ENCODE measurements around the gene DBR1. TPM values are rescaled to one million over a fixed set of nuclear protein-coding genes. Genes with fewer than 3 reads are reported as not detected.

Gene DBR1
- total and polyA plus RNA-seq, 4 donors = 6.2 to 20.8 (median 12.3) TPM

- Histone ChIP-seq H3K9me3 (ENCODE audit: control insufficient read depth in 4 of 4, insufficient read depth in 3 of 4, low read length in 3 of 4) (no peaks in the 10 kb centered on the region), H3K4me1 (ENCODE audit: control insufficient read depth in 5 of 5, insufficient read depth in 5 of 5, low read length in 5 of 5) (no peaks in the 10 kb centered on the region), H3K9ac (ENCODE audit: insufficient read depth in 1 of 2, low read length in 2 of 2) (no peak overlapping the region), H3K4me3 (no peak overlapping the region), H3K36me3 (ENCODE audit: control insufficient read depth in 4 of 4, insufficient read depth in 4 of 4, low read length in 4 of 4) (no peaks in the 10 kb centered on the region), H3K27ac (ENCODE audit: low read depth in 1 of 2, low read length in 1 of 2) (no peak overlapping the region), H3K27me3 (ENCODE audit: control insufficient read depth in 3 of 3, insufficient read depth in 3 of 3, low read length in 2 of 3) (no peaks in the 10 kb centered on the region)
- no peak for ATAC-seq (ENCODE audit: insufficient read depth, low FRiP score)
- TF ChIP-seq, protein P1, sequence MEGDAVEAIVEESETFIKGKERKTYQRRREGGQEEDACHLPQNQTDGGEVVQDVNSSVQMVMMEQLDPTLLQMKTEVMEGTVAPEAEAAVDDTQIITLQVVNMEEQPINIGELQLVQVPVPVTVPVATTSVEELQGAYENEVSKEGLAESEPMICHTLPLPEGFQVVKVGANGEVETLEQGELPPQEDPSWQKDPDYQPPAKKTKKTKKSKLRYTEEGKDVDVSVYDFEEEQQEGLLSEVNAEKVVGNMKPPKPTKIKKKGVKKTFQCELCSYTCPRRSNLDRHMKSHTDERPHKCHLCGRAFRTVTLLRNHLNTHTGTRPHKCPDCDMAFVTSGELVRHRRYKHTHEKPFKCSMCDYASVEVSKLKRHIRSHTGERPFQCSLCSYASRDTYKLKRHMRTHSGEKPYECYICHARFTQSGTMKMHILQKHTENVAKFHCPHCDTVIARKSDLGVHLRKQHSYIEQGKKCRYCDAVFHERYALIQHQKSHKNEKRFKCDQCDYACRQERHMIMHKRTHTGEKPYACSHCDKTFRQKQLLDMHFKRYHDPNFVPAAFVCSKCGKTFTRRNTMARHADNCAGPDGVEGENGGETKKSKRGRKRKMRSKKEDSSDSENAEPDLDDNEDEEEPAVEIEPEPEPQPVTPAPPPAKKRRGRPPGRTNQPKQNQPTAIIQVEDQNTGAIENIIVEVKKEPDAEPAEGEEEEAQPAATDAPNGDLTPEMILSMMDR (IDR thresholded peaks at IDR 0.05; ENCODE audit: control extremely low read depth, extremely low read depth) = no peak
- DNase-seq = no peak
Observed at GRCh38 chr3:138140940-138141339, 33.8 kb downstream of the DBR1 start.

GRCh38 chr3:138139691-138140090 lies 35.0 kb downstream of the DBR1 start:
- H3K27ac ChIP-seq (ENCODE audit: low read depth in 1 of 2, low read length in 1 of 2) = no peak overlapping the region
- H3K9me3 ChIP-seq (ENCODE audit: control insufficient read depth in 4 of 4, insufficient read depth in 3 of 4, low read length in 3 of 4) = no peaks in the 10 kb centered on the region
- 25 to 37% methylated on average over 2 of the region's 2 CpGs for WGBS, 2 donors
- TF ChIP-seq, protein P1 (IDR thresholded peaks at IDR 0.05; ENCODE audit: control extremely low read depth, extremely low read depth) = no peak
- no peak overlapping the region for H3K9ac ChIP-seq (ENCODE audit: insufficient read depth in 1 of 2, low read length in 2 of 2)
- DNase-seq (no peak), ATAC-seq (ENCODE audit: insufficient read depth, low FRiP score) (no peak)
- H3K27me3 ChIP-seq (ENCODE audit: control insufficient read depth in 3 of 3, insufficient read depth in 3 of 3, low read length in 2 of 3) = no peaks in the 10 kb centered on the region
- no peak overlapping the region for H3K4me3 ChIP-seq
- H3K36me3 ChIP-seq (ENCODE audit: control insufficient read depth in 4 of 4, insufficient read depth in 4 of 4, low read length in 4 of 4) = no peaks in the 10 kb centered on the region
- H3K4me1 ChIP-seq (ENCODE audit: control insufficient read depth in 5 of 5, insufficient read depth in 5 of 5, low read length in 5 of 5) = no peaks in the 10 kb centered on the region

- Histone ChIP-seq H3K36me3 (ENCODE audit: control insufficient read depth in 4 of 4, insufficient read depth in 4 of 4, low read length in 4 of 4) (no peaks in the 10 kb centered on the region), H3K9ac (ENCODE audit: insufficient read depth in 1 of 2, low read length in 2 of 2) (no peak overlapping the region), H3K27ac (ENCODE audit: low read depth in 1 of 2, low read length in 1 of 2) (no peak overlapping the region), H3K4me1 (ENCODE audit: control insufficient read depth in 5 of 5, insufficient read depth in 5 of 5, low read length in 5 of 5) (no peaks in the 10 kb centered on the region), H3K4me3 (no peak overlapping the region), H3K9me3 (ENCODE audit: control insufficient read depth in 4 of 4, insufficient read depth in 3 of 4, low read length in 3 of 4) (no peaks in the 10 kb centered on the region), H3K27me3 (ENCODE audit: control insufficient read depth in 3 of 3, insufficient read depth in 3 of 3, low read length in 2 of 3) (no peaks in the 10 kb centered on the region)
- DNase-seq = no peak
- ATAC-seq (ENCODE audit: insufficient read depth, low FRiP score) = no peak
- 22 to 54% methylated on average over 2 of the region's 2 CpGs for WGBS, 2 donors
- TF ChIP-seq, protein P1 (IDR thresholded peaks at IDR 0.05; ENCODE audit: control extremely low read depth, extremely low read depth) = no peak
Observed at GRCh38 chr3:138137861-138138260, 36.9 kb downstream of the DBR1 start.

DNA sequence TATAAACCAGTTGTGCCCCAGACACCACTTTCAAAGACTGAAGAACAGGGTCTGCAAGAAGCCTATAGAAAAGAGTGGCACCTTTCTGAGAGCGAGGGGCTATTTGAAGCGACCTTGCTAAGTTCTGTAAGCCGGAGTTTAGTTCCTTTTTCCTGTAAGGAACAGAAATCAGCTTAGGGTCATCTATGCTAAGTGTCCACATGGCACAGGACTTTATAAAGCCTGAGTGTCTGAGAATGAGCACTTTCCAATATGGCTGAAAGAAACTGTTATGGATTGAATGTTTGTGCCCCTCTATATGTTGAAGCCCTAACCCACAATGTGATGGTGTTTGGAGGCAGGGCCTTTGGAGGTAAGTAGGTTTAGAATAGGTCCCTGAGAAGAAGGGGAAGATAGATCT lies 38.5 kb downstream of the DBR1 start:
- Histone ChIP-seq H3K27ac (ENCODE audit: low read depth in 1 of 2, low read length in 1 of 2) (no peak overlapping the region), H3K4me3 (no peak overlapping the region), H3K9ac (ENCODE audit: insufficient read depth in 1 of 2, low read length in 2 of 2) (no peak overlapping the region), H3K36me3 (ENCODE audit: control insufficient read depth in 4 of 4, insufficient read depth in 4 of 4, low read length in 4 of 4) (no peaks in the 10 kb centered on the region), H3K9me3 (ENCODE audit: control insufficient read depth in 4 of 4, insufficient read depth in 3 of 4, low read length in 3 of 4) (no peaks in the 10 kb centered on the region), H3K27me3 (ENCODE audit: control insufficient read depth in 3 of 3, insufficient read depth in 3 of 3, low read length in 2 of 3) (peaks cover 0 to 3% (median 0%) of the 10 kb centered on the region in 3 donors), H3K4me1 (ENCODE audit: control insufficient read depth in 5 of 5, insufficient read depth in 5 of 5, low read length in 5 of 5) (no peaks in the 10 kb centered on the region)
- ATAC-seq (ENCODE audit: insufficient read depth, low FRiP score) = no peak
- 42 to 45% methylated on average over 3 of the region's 3 CpGs for WGBS, 2 donors
- DNase-seq = no peak
- TF ChIP-seq, protein P1 (IDR thresholded peaks at IDR 0.05; ENCODE audit: control extremely low read depth, extremely low read depth) = no peak

Measured in lung (tissue), 12 donors.